MCF 10A (cell line): ENCODE results near the gene ZNF555. TPM values are rescaled to one million over a fixed set of nuclear protein-coding genes. Genes with fewer than 3 reads are reported as not detected.

Source experiments
- BruUV-seq: library from RNA; stranded (reverse); fragments of 400-500 nt; replicated peaks from 2 replicates; lab custom pipeline; 2021; lab: Mats Ljungman, UMichigan
- CTCF ChIA-PET: fragments of 300-600 bp; sonication (Branson Sonifier 250); formaldehyde crosslinking; extraction: SDS; loops from one replicate; lab custom pipeline; 2021; ENCODE audit warnings: antibody characterized with exemption, inconsistent platforms; lab: Yijun Ruan, JAX
- POLR2A ChIA-PET: fragments of 300-600, 350-650 bp; sonication (Branson Sonifier 250); formaldehyde crosslinking; extraction: SDS; loops from one replicate; lab custom pipeline; 2020; ENCODE audit warnings: antibody characterized with exemption, inconsistent platforms; lab: Yijun Ruan, JAX
- DNase-seq: peaks from one replicate; pipeline ENCODE4 v3.0.0-alpha.2; 2018; ENCODE audit not compliant: unreplicated experiment
- H3K27ac Mint-ChIP-seq: one replicate; pipeline ENCODE4 v1.8.0; 2022; ENCODE audit warnings: mild to moderate bottlenecking, low read depth, mixed read lengths; ENCODE audit not compliant: unreplicated experiment
- H3K27me3 Mint-ChIP-seq: one replicate; pipeline ENCODE4 v1.8.0; 2022; ENCODE audit warnings: mixed read lengths; ENCODE audit not compliant: insufficient read depth, unreplicated experiment
- H3K36me3 Mint-ChIP-seq: one replicate; pipeline ENCODE4 v1.8.0; 2022; ENCODE audit warnings: mild to moderate bottlenecking, moderate library complexity, mixed read lengths; ENCODE audit not compliant: insufficient read depth, unreplicated experiment
- H3K4me1 Mint-ChIP-seq: one replicate; pipeline ENCODE4 v1.8.0; 2022; ENCODE audit warnings: mixed read lengths; ENCODE audit not compliant: insufficient read depth, unreplicated experiment
- H3K4me3 Mint-ChIP-seq: one replicate; pipeline ENCODE4 v1.8.0; 2022; ENCODE audit warnings: mild to moderate bottlenecking, moderate library complexity, mixed read lengths; ENCODE audit not compliant: unreplicated experiment
- H3K9me3 Mint-ChIP-seq: one replicate; pipeline ENCODE4 v1.8.0; 2022; ENCODE audit warnings: mixed read lengths; ENCODE audit not compliant: unreplicated experiment
- intact Hi-C: fragments of 100-400 bp; cut with micrococcal nuclease; formaldehyde crosslinking; loops from 2 replicates; pipeline ENCODE4 v1.14.1; 2022
- total RNA-seq: library from RNA; stranded (reverse); gene quantifications from 2 replicates; pipeline ENCODE4 v1.2.3, GENCODE V29; 2022
- TF ChIP-seq, protein P1 (sequence below): fragments of 200-600 bp; IDR thresholded peaks from one replicate; pipeline ENCODE4 v1.8.0; 2022; ENCODE audit warnings: antibody characterized with exemption, mild to moderate bottlenecking; ENCODE audit not compliant: unreplicated experiment

Gene ZNF555
- total RNA-seq, 1 experiment from 2014 or later: 4.9 TPM

DNA sequence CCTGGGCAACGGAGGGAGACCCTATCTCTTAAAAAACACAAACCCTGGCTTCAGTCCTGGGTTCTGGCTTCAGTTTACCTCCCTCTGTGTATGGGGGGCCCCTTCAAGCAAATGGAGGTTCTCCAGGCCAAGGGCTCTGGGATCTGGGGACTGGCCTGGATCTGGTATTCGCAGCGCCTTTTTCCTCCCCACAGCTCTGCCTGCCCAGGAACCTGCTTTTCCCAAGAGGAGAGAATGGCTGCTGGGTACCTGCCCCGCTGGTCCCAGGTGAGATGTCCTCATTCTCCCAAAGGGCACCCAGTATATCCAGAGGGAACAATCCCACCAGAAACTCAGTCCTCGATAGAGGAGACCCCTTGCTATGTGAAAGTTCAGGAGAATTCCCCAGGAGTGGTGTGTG, 18.4 kb upstream of the ZNF555 start:
- Mint-ChIP-seq H3K27me3 (no peaks in the 10 kb centered on the region), H3K4me1 (no peaks in the 10 kb centered on the region), H3K36me3 (peaks cover 19% of the 10 kb centered on the region), H3K4me3 (no peak overlapping the region), H3K27ac (no peak overlapping the region), H3K9me3 (no peaks in the 10 kb centered on the region)
- TF ChIP-seq, protein P1, sequence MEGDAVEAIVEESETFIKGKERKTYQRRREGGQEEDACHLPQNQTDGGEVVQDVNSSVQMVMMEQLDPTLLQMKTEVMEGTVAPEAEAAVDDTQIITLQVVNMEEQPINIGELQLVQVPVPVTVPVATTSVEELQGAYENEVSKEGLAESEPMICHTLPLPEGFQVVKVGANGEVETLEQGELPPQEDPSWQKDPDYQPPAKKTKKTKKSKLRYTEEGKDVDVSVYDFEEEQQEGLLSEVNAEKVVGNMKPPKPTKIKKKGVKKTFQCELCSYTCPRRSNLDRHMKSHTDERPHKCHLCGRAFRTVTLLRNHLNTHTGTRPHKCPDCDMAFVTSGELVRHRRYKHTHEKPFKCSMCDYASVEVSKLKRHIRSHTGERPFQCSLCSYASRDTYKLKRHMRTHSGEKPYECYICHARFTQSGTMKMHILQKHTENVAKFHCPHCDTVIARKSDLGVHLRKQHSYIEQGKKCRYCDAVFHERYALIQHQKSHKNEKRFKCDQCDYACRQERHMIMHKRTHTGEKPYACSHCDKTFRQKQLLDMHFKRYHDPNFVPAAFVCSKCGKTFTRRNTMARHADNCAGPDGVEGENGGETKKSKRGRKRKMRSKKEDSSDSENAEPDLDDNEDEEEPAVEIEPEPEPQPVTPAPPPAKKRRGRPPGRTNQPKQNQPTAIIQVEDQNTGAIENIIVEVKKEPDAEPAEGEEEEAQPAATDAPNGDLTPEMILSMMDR: no peak
- no peak for DNase-seq
- ChIA-PET CTCF (no interaction called here), POLR2A (interaction anchor here (2.5 kb wide), 1 partner anchor 18 kb away, joined by 10 read pairs; the partner anchor contains the start of gene ZNF555)
- BruUV-seq: no TSS peak
- intact Hi-C loops: no loop called here

DNA sequence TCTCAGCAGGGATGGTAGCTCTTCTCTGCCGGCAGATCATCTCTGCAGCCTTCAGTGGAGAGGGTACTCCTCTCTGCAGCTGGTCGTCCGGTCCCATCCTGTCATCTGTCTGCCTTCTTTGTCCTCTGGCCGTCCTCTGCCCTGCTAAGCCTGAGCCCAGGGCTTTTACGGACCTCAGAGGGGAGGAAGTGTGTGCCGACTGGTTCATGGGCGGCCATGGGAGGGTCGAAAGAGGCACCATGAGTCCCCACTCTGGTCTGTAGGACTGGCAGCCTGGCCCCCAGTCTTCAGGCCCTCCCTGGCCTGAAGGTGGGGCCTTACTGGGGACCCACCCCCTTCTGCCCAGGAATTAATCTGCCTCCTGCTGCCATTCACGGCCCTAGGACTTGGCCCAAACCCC, 17.6 kb upstream of the ZNF555 start:
- H3K9me3 Mint-ChIP-seq: peaks cover 5% of the 10 kb centered on the region
- CTCF ChIA-PET: no interaction called here

DNA sequence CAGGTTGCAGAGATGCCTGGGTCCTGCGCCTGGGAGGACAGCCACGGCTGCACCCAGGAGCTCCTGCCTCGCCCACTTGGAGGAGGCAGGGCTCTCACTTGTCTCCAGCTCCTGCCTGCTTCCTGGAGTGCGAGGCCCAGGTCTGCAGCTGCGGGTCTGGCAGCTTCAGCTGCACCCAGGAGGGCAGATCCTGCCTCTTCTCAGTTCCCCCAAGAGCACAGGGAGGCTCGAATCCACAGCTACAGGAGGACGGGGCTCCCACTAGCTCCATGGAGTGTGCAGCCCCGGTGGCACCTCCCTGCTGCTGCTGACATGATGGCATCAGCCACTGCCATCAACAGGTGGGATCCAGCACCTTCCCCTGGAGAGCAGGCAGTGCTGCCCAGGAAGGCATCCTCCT, 17.1 kb upstream of the ZNF555 start:
- Mint-ChIP-seq H3K27me3 (no peaks in the 10 kb centered on the region), H3K4me1 (no peaks in the 10 kb centered on the region), H3K36me3 (peaks cover 17% of the 10 kb centered on the region), H3K4me3 (no peak overlapping the region), H3K27ac (no peak overlapping the region), H3K9me3 (peaks cover 8% of the 10 kb centered on the region)
- intact Hi-C loops: no loop called here
- POLR2A ChIA-PET: interaction anchor here (1.1 kb wide), 1 partner anchor 39 kb away, joined by 3 read pairs; the partner anchor contains the start of gene THOP1
- TF ChIP-seq, protein P1: no peak
- no TSS peak for BruUV-seq
- DNase-seq: no peak
- CTCF ChIA-PET: no interaction called here

More for the DNA sequence above, 17.6 kb upstream of the ZNF555 start:
- POLR2A ChIA-PET: interaction anchor here (1.1 to 2.5 kb wide), 2 partner anchors 17 to 39 kb away, joined by 3 to 10 read pairs; partner anchors contain the start of genes THOP1 and ZNF555
- Mint-ChIP-seq H3K4me3 (no peak overlapping the region), H3K36me3 (peaks cover 18% of the 10 kb centered on the region), H3K27me3 (no peaks in the 10 kb centered on the region), H3K27ac (no peak overlapping the region), H3K4me1 (no peaks in the 10 kb centered on the region)
- DNase-seq: no peak
- intact Hi-C loops: no loop called here
- TF ChIP-seq, protein P1: no peak
- BruUV-seq: no TSS peak

DNA sequence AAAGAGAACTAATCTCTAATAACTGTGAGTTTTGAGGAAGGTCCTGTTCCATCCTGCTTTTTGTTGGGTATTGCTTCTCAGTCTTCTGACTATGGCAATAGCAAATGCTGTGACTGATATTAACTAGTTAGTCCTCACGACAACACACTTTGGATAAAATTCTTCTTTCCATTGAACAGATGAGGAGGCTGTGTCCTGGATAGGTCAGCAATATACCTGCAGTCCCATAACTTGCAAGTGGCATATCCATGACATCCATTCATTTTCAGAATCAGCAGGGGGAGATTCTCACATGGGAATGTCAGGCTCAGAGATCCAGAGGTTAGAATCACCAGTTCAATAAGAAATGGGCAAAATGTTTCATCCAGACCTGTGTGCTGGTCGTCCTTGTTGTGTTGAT, 14.3 kb upstream of the ZNF555 start:
- Mint-ChIP-seq H3K4me3 (no peak overlapping the region), H3K9me3 (peaks cover 8% of the 10 kb centered on the region), H3K36me3 (peaks cover 18% of the 10 kb centered on the region), H3K27me3 (no peaks in the 10 kb centered on the region), H3K4me1 (no peaks in the 10 kb centered on the region), H3K27ac (no peak overlapping the region)
- no TSS peak for BruUV-seq
- no peak for DNase-seq
- CTCF ChIA-PET: no interaction called here
- POLR2A ChIA-PET: no interaction called here
- intact Hi-C loops: no loop called here
- TF ChIP-seq, protein P1: no peak
